HG02970 (cell line): ENCODE data around the gene RIMOC1.

ENCODE experiments used
- ATAC-seq: cut with Tn5 transposase; IDR thresholded peaks from one replicate; pipeline ENCODE4 v1.9.1; 2021; ENCODE audit warnings: mild to moderate bottlenecking, moderate library complexity, moderate number of reproducible peaks; ENCODE audit not compliant: unreplicated experiment, low FRiP score

The RIMOC1 gene

DNA sequence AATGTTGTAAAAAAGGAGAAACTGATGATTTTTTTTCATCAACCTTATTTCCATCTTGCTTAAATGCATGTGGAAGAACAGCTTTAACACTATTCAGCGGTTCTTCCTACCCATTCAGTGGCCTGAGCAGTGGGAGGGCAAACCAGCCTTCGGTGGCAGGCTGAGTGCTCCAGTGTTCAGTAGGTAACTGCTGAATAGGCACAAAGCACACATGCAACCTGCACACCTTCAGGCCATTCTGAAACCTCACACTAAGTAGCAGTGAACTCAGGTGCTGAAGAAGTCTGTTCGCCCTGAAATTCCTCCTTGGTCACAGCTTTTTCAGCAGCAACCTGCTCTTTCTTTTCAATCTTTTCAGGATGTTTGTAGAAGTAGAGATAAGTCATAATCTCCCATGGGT is 47.1 kb downstream of the RIMOC1 start:
- no peak for ATAC-seq
